HEK293 (cell line): ENCODE results near the gene TSPOAP1.
A peak's percentile ranks its signal among the peaks of the same experiment; 100 is the strongest.

Source experiments
- CTCF ChIA-PET: fragments of 350-600 bp; formaldehyde crosslinking; extraction: SDS; loops from one replicate; lab custom pipeline; 2021; ENCODE audit warnings: antibody characterized with exemption; lab: Yijun Ruan, JAX
- POLR2A ChIA-PET: fragments of 300-600 bp; formaldehyde crosslinking; extraction: SDS; loops from one replicate; lab custom pipeline; 2020; ENCODE audit warnings: antibody characterized with exemption, inconsistent platforms; lab: Yijun Ruan, JAX
- H3K27ac ChIP-seq: fragments of 200-500 bp; sonication (Bioruptor generic); 2 replicates; pipeline ENCODE4 v1.5.1; 2014; ENCODE audit warnings: low read depth, low read length, control low read depth, inconsistent platforms; ENCODE audit errors: extremely low read depth
- H3K36me3 ChIP-seq, 2 experiments: fragments of 200-500 bp in 1 of 2; sonication (Bioruptor generic) in 1 of 2; 1 replicate in 1 of 2; 2 replicates in 1 of 2; pipeline ENCODE4 v1.5.1; 2014 to 2017; ENCODE audit warnings: inconsistent platforms in 2 of 2, low read length in 2 of 2; ENCODE audit not compliant: control insufficient read depth in 2 of 2, insufficient read depth in 1 of 2
- H3K4me1 ChIP-seq: fragments of 200-500 bp; sonication (Bioruptor generic); 2 replicates; pipeline ENCODE4 v1.5.1; 2014; ENCODE audit warnings: mild to moderate bottlenecking, low read length, inconsistent platforms; ENCODE audit not compliant: control insufficient read depth, insufficient read depth
- H3K4me3 ChIP-seq: 2 replicates; pipeline ENCODE4 v1.5.1; 2011; ENCODE audit warnings: low read depth, mild to moderate bottlenecking, control low read depth, low read length, moderate library complexity
- H3K9me3 ChIP-seq: fragments of 200-500 bp; sonication (Bioruptor generic); 2 replicates; pipeline ENCODE4 v1.5.1; 2014; ENCODE audit warnings: low read depth, low read length, inconsistent platforms; ENCODE audit not compliant: control insufficient read depth, insufficient read depth
- EGR2 ChIP-seq: fragments of 450-650 bp; formaldehyde crosslinking; IDR thresholded peaks from 2 replicates; pipeline ENCODE4 v1.5.1; 2016; ENCODE audit warnings: low read depth, missing biosample characterization, missing genetic modification characterization
- GLI4 ChIP-seq: fragments of 450-650 bp; formaldehyde crosslinking; IDR thresholded peaks from 2 replicates; pipeline ENCODE4 v1.5.1; 2016; ENCODE audit warnings: missing biosample characterization, missing genetic modification characterization
- GLIS1 ChIP-seq: fragments of 450-650 bp; formaldehyde crosslinking; IDR thresholded peaks from 2 replicates; pipeline ENCODE4 v1.5.1; 2016; ENCODE audit warnings: missing biosample characterization, missing genetic modification characterization
- GLIS2 ChIP-seq: fragments of 450-650 bp; formaldehyde crosslinking; IDR thresholded peaks from 2 replicates; pipeline ENCODE4 v1.5.1; 2016; ENCODE audit warnings: missing biosample characterization, missing genetic modification characterization
- KLF8 ChIP-seq: fragments of 450-650 bp; formaldehyde crosslinking; IDR thresholded peaks from 2 replicates; pipeline ENCODE4 v1.5.1; 2016; ENCODE audit warnings: missing biosample characterization, missing genetic modification characterization
- REPIN1 ChIP-seq: fragments of 450-650 bp; formaldehyde crosslinking; IDR thresholded peaks from 2 replicates; pipeline ENCODE4 v1.5.1; 2017; ENCODE audit warnings: missing biosample characterization, missing genetic modification characterization, low read depth
- ZFHX2 ChIP-seq: fragments of 450-650 bp; formaldehyde crosslinking; conservative IDR thresholded peaks from 2 replicates; pipeline ENCODE4 v1.5.1; 2016; ENCODE audit warnings: missing biosample characterization, missing genetic modification characterization
- ZNF274 ChIP-seq, 2 experiments: fragments of 200-500 bp in 1 of 2; fragments of 450-650 bp in 1 of 2; sonication (Bioruptor generic) in 1 of 2; formaldehyde crosslinking in 1 of 2; IDR thresholded peaks; 2 replicates each; pipeline versions ENCODE4 v1.5.1 to v1.6.1; 2014 to 2016; ENCODE audit warnings: borderline replicate concordance in 1 of 2, inconsistent platforms in 1 of 2, low read length in 1 of 2, missing biosample characterization in 1 of 2, missing genetic modification characterization in 1 of 2
- ZNF449 ChIP-seq: fragments of 450-650 bp; formaldehyde crosslinking; IDR thresholded peaks from 2 replicates; pipeline ENCODE4 v1.5.1; 2017; ENCODE audit warnings: missing biosample characterization, mild to moderate bottlenecking, missing genetic modification characterization, moderate library complexity
- ZNF544 ChIP-seq: fragments of 450-650 bp; formaldehyde crosslinking; IDR thresholded peaks from 2 replicates; pipeline ENCODE4 v1.5.0; 2017; ENCODE audit warnings: missing biosample characterization, missing genetic modification characterization
- ZNF560 ChIP-seq: fragments of 450-650 bp; formaldehyde crosslinking; IDR thresholded peaks from 2 replicates; pipeline ENCODE4 v1.5.1; 2017; ENCODE audit warnings: missing biosample characterization, missing genetic modification characterization, borderline replicate concordance
- ZNF610 ChIP-seq: fragments of 450-650 bp; formaldehyde crosslinking; IDR thresholded peaks from 2 replicates; pipeline ENCODE4 v1.5.1; 2016; ENCODE audit warnings: missing biosample characterization, missing genetic modification characterization, borderline replicate concordance
- ZNF654 ChIP-seq: fragments of 450-650 bp; formaldehyde crosslinking; IDR thresholded peaks from 2 replicates; pipeline ENCODE4 v1.5.1; 2016; ENCODE audit warnings: low read depth, missing biosample characterization, missing genetic modification characterization
- ZNF76 ChIP-seq: fragments of 450-650 bp; formaldehyde crosslinking; IDR thresholded peaks from 2 replicates; pipeline ENCODE4; 2016; ENCODE audit warnings: low read depth, missing biosample characterization, missing genetic modification characterization, borderline replicate concordance
- ZNF791 ChIP-seq: fragments of 450-650 bp; formaldehyde crosslinking; IDR thresholded peaks from 2 replicates; pipeline ENCODE4 v1.5.1; 2016; ENCODE audit warnings: missing biosample characterization, missing genetic modification characterization

The TSPOAP1 gene

GRCh38 chr17:58333736-58334207, 5.2 kb upstream of the TSPOAP1 start (continued):
- no peak for TF ChIP-seq ZNF560

- ChIA-PET POLR2A (interaction anchor here (1.2 to 1.6 kb wide), 2 partner anchors 11 to 19 kb away, joined by 4 to 8 read pairs; partner anchors contain the start of gene SUPT4H1), CTCF (interaction anchor here (1.0 to 1.3 kb wide), 2 partner anchors 15 to 16 kb away, joined by 3 to 5 read pairs; no protein-coding TSS in a partner anchor)
- Histone ChIP-seq H3K36me3 (no peaks in the 10 kb centered on the region), H3K27ac (no peak overlapping the region), H3K4me1 (no peaks in the 10 kb centered on the region), H3K4me3 (no peak overlapping the region), H3K9me3 (no peaks in the 10 kb centered on the region)
- TF ChIP-seq ZNF76 (tag by site-specific recombination), result no peak
- no peak for TF ChIP-seq KLF8 (tag by site-specific recombination)
- TF ChIP-seq REPIN1 (tag by site-specific recombination), result no peak
- TF ChIP-seq ZNF544 (tag by site-specific recombination), result no peak
- TF ChIP-seq ZNF654 (tag by site-specific recombination), result no peak
- TF ChIP-seq EGR2 (tag by site-specific recombination), result peak; percentile 44; the same call in 1 of the 2 replicates
- peak; percentile 46; the same call in 1 of the 2 replicates for TF ChIP-seq ZFHX2 (tag by site-specific recombination)
These were observed 4.5 kb upstream of the TSPOAP1 start for GRCh38 chr17:58332778-58333735.

GRCh38 chr17:58331815-58332777, 3.5 kb upstream of the TSPOAP1 start:
- Histone ChIP-seq H3K4me3 (no peak overlapping the region), H3K4me1 (no peaks in the 10 kb centered on the region), H3K9me3 (no peaks in the 10 kb centered on the region), H3K27ac (no peak overlapping the region), H3K36me3 (no peaks in the 10 kb centered on the region)
- POLR2A ChIA-PET, result interaction anchor here (1.2 to 1.6 kb wide), 2 partner anchors 12 to 20 kb away, joined by 4 to 8 read pairs; partner anchors contain the start of gene SUPT4H1
- TF ChIP-seq GLI4 (tag by site-specific recombination) (no peak), GLIS1 (tag by site-specific recombination) (peak; percentile 62), ZNF610 (tag by site-specific recombination) (no peak), GLIS2 (tag by site-specific recombination) (0 out of 2 replicates have a peak, but pooled peaks have one; percentile 4)
- CTCF ChIA-PET, result interaction anchor here (0.5 to 1.0 kb wide), 2 partner anchors 12 to 14 kb away, joined by 3 read pairs; no protein-coding TSS in a partner anchor

GRCh38 chr17:58330997-58331814, 2.6 kb upstream of the TSPOAP1 start:
- TF ChIP-seq ZNF274 (IDR thresholded peaks at IDR 0.05; ENCODE audit: low read length) (no peak), ZNF274 (tag by site-specific recombination; IDR thresholded peaks at IDR 0.05; ENCODE audit: borderline replicate concordance) (no peak), ZNF449 (tag by site-specific recombination) (no peak), ZNF791 (tag by site-specific recombination) (no peak), ZNF654 (tag by site-specific recombination) (no peak), GLIS2 (tag by site-specific recombination) (peak; percentile 49; the same call in 1 of the 2 replicates)
- H3K4me1 ChIP-seq, result no peaks in the 10 kb centered on the region
- CTCF ChIA-PET, result interaction anchor here (0.5 kb wide), 1 partner anchor 11 kb away, joined by 3 read pairs; no protein-coding TSS in a partner anchor
- POLR2A ChIA-PET, result interaction anchor here (1.6 kb wide), 1 partner anchor 21 kb away, joined by 8 read pairs; the partner anchor contains the start of gene SUPT4H1
- H3K27ac ChIP-seq, result no peak overlapping the region
- H3K9me3 ChIP-seq, result no peaks in the 10 kb centered on the region
- H3K36me3 ChIP-seq, result no peaks in the 10 kb centered on the region
- no peak overlapping the region for H3K4me3 ChIP-seq
